ENCODE data around the gene UBAC1.

- TF ChIP-seq CTCF (IDR thresholded peaks at IDR 0.05) = no peak
- no peak for TF ChIP-seq POLR2A (IDR thresholded peaks at IDR 0.05)
Measured at GRCh38 chr9:135929656-135930445, 31.3 kb downstream of the UBAC1 start.
